NCI-H187 (cell line): ENCODE measurements around the gene RIT2.

Experiments used
- DNase-seq, 2 experiments: peaks; one replicate each; lab custom pipeline; 2025; lab: John Stamatoyannopoulos, UW

Gene RIT2

GRCh38 chr18:43115076-43115921 lies at the start of gene RIT2:
TSS of gene RIT2 (minus strand) at chr18:43115685.
- no peak for DNase-seq

- no peak for DNase-seq
These were observed 46.0 kb upstream of the RIT2 start for GRCh38 chr18:43161528-43161927.

GRCh38 chr18:43160509-43160908 lies 45.0 kb upstream of the RIT2 start:
- DNase-seq: no peak

- no peak for DNase-seq
These were observed 44.4 kb upstream of the RIT2 start for GRCh38 chr18:43159926-43160325.

GRCh38 chr18:43159086-43159770 lies 43.7 kb upstream of the RIT2 start:
- no peak for DNase-seq

- DNase-seq: no peak
These were observed 42.9 kb upstream of the RIT2 start for GRCh38 chr18:43158381-43158780.

GRCh38 chr18:43155842-43156241 lies 40.4 kb upstream of the RIT2 start:
- no peak for DNase-seq

- DNase-seq: no peak
These were observed 32.7 kb upstream of the RIT2 start for GRCh38 chr18:43148231-43148630.

GRCh38 chr18:43141208-43141607 lies 25.7 kb upstream of the RIT2 start:
- DNase-seq: no peak

- DNase-seq: no peak
These were observed 23.9 kb upstream of the RIT2 start for GRCh38 chr18:43139288-43139946.

GRCh38 chr18:43134876-43135275 lies 19.4 kb upstream of the RIT2 start:
- DNase-seq: no peak

GRCh38 chr18:43130716-43131260 lies 15.3 kb upstream of the RIT2 start:
- DNase-seq: no peak

- no peak for DNase-seq
These were observed 14.6 kb upstream of the RIT2 start for GRCh38 chr18:43129946-43130524.

GRCh38 chr18:43125471-43125870 lies 10.0 kb upstream of the RIT2 start:
- DNase-seq: no peak

GRCh38 chr18:43122955-43123354 lies 7.5 kb upstream of the RIT2 start:
- no peak for DNase-seq

- no peak for DNase-seq
These were observed 1.3 kb upstream of the RIT2 start for GRCh38 chr18:43116699-43117294.

- DNase-seq: no peak
These were observed 2.1 kb downstream of the RIT2 start for GRCh38 chr18:43113220-43113895.

- DNase-seq: no peak
These were observed 6.6 kb downstream of the RIT2 start for GRCh38 chr18:43108882-43109281.

GRCh38 chr18:43108469-43108868 lies 7.0 kb downstream of the RIT2 start:
- no peak for DNase-seq

GRCh38 chr18:43093646-43094045 lies 21.8 kb downstream of the RIT2 start:
- DNase-seq: no peak

- DNase-seq: no peak
These were observed 22.9 kb downstream of the RIT2 start for GRCh38 chr18:43092539-43092938.
